Ascending aorta (tissue), 2 donors: ENCODE measurements around the gene ZRANB3. TPM values are rescaled to one million over a fixed set of nuclear protein-coding genes. Genes with fewer than 3 reads are reported as not detected.

Source experiments
- DNase-seq, 2 donors: peaks; one replicate each; pipeline ENCODE4 v3.0.0-alpha.2; 2019; ENCODE audit warnings: low spot score in 2 of 2
- H3K27ac ChIP-seq, 2 donors: fragments of 200-600 bp; sonication (generic); one replicate each; pipeline ENCODE4 v1.5.1; 2016 to 2017; ENCODE audit warnings: mild to moderate bottlenecking in 1 of 2
- H3K27me3 ChIP-seq: fragments of 200-600 bp; sonication (generic); one replicate; pipeline ENCODE4 v1.5.1; 2017
- H3K36me3 ChIP-seq, 2 donors: fragments of 200-600 bp; sonication (generic); one replicate each; pipeline ENCODE4 v1.5.1; 2016
- H3K4me1 ChIP-seq, 2 donors: fragments of 200-600 bp; sonication (generic); one replicate each; pipeline ENCODE4 v1.5.1; 2016 to 2017; ENCODE audit warnings: mild to moderate bottlenecking in 1 of 2
- H3K4me3 ChIP-seq, 2 donors: fragments of 200-600 bp; sonication (generic); one replicate each; pipeline ENCODE4 v1.5.1; 2016 to 2017; ENCODE audit warnings: mild to moderate bottlenecking in 1 of 2
- H3K9me3 ChIP-seq, 2 donors: fragments of 200-600 bp; sonication (generic); one replicate each; pipeline ENCODE4 v1.5.1; 2016
- CTCF ChIP-seq, 3 experiments: fragments of 200-600 bp in 2 of 3; fragments of 450-650 bp in 1 of 3; sonication (generic) in 2 of 3; IDR thresholded peaks; one replicate each; pipeline ENCODE4 v1.5.1; 2016 to 2019; ENCODE audit warnings: antibody characterized with exemption in 3 of 3, mild to moderate bottlenecking in 1 of 3, moderate library complexity in 1 of 3
- intact Hi-C: fragments of 100-400 bp; cut with DNase I; formaldehyde crosslinking; loops from one replicate; pipeline ENCODE4 v1.15.1; 2023
- total RNA-seq: library from RNA; depleted of rRNA; stranded (reverse); fragments of >200 nt; gene quantifications from one replicate; pipeline ENCODE4 v1.1.0, GENCODE V29; 2016

Gene ZRANB3
- 2.3 TPM for total RNA-seq

GRCh38 chr2:135530313-135531230 is at the start of gene ZRANB3:
Gene ZRANB3 (minus strand): TSS chr2:135531218.
- Histone ChIP-seq H3K9me3 (no peaks in the 10 kb centered on the region), H3K4me3 (peak within 1 kb of the TSS; percentile 78 to 82), H3K27me3 (no peaks in the 10 kb centered on the region), H3K27ac (peak within 1 kb of the TSS; percentile 86 to 95), H3K4me1 (peaks cover 0 to 10% of the 10 kb centered on the region in 2 donors), H3K36me3 (no peaks in the 10 kb centered on the region)
- TF ChIP-seq CTCF (IDR thresholded peaks at IDR 0.05) = no peak
- intact Hi-C loops = loop anchor here (1.0 to 2.0 kb wide), 5 partner anchors 211 to 612 kb away; partner anchors contain the start of genes CCNT2, DARS1, MCM6 and RAB3GAP1
- peak; percentile 92 to 97 for DNase-seq

- no peaks in the 10 kb centered on the region for H3K4me1 ChIP-seq
- TF ChIP-seq CTCF (IDR thresholded peaks at IDR 0.05) = no peak
- intact Hi-C loops = no loop called here
- no peak for DNase-seq
- H3K4me3 ChIP-seq = no peak overlapping the region
- H3K27me3 ChIP-seq = no peaks in the 10 kb centered on the region
- peaks cover 0 to 12% of the 10 kb centered on the region in 2 donors for H3K36me3 ChIP-seq
- H3K27ac ChIP-seq = no peak overlapping the region
- H3K9me3 ChIP-seq = no peaks in the 10 kb centered on the region
Observed at GRCh38 chr2:135573620-135574019, 42.6 kb upstream of the ZRANB3 start.

- no peak for TF ChIP-seq CTCF (IDR thresholded peaks at IDR 0.05)
- Histone ChIP-seq H3K27ac (no peak overlapping the region), H3K27me3 (no peaks in the 10 kb centered on the region), H3K4me3 (no peak overlapping the region), H3K4me1 (no peaks in the 10 kb centered on the region), H3K36me3 (peaks cover 0 to 12% of the 10 kb centered on the region in 2 donors), H3K9me3 (no peaks in the 10 kb centered on the region)
- no peak for DNase-seq
- intact Hi-C loops = no loop called here
Observed at GRCh38 chr2:135570884-135571283, 39.9 kb upstream of the ZRANB3 start.

DNA sequence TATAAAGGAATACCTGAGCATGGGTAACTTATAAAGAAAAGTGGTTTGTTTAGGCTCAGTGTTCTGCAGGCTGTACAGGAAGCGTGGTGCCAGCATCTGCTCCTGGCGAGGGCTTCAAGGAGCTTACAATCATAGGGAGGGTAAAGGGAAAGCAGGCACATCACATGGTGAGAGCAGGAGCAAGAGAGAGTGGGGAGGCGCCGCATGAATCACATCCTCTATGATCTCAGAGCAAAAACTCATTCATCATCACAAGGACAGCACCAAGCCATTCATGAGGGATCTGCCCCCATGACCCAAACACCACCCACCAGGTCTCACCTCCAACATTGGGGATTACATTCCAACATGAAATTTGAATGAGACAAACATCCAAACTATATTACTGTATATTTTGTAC is 32.8 kb upstream of the ZRANB3 start:
- no peak overlapping the region for H3K27ac ChIP-seq
- H3K4me1 ChIP-seq = no peaks in the 10 kb centered on the region
- intact Hi-C loops = no loop called here
- H3K4me3 ChIP-seq = no peak overlapping the region
- no peak for TF ChIP-seq CTCF (IDR thresholded peaks at IDR 0.05)
- no peaks in the 10 kb centered on the region for H3K9me3 ChIP-seq
- no peaks in the 10 kb centered on the region for H3K27me3 ChIP-seq
- DNase-seq = no peak
- H3K36me3 ChIP-seq = peaks cover 0 to 9% of the 10 kb centered on the region in 2 donors

DNA sequence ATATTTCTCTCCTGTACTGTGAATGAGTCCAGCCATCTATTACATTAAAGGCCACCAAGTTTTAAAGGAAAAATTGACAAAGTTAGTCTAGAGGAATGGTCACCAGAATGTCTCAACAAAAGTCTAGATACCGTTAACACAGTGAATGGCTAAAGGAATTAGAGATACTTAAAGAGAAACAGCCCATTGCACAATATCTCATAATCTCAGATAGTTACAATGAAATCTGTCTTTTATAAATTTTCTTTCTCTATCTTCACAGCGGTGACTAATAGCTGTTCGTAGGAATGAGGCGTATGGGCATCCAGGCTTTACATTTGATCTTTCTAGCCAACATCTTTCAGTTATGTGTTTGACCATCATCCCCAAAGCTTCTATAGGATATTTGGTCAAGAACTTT is 30.9 kb upstream of the ZRANB3 start:
- no peaks in the 10 kb centered on the region for H3K27me3 ChIP-seq
- no peak overlapping the region for H3K4me3 ChIP-seq
- no peak for TF ChIP-seq CTCF (IDR thresholded peaks at IDR 0.05)
- H3K9me3 ChIP-seq = no peaks in the 10 kb centered on the region
- intact Hi-C loops = no loop called here
- DNase-seq = no peak
- no peaks in the 10 kb centered on the region for H3K4me1 ChIP-seq
- H3K27ac ChIP-seq = no peak overlapping the region
- peaks cover 0 to 9% of the 10 kb centered on the region in 2 donors for H3K36me3 ChIP-seq
